ENCODE measurements around the gene BCR. TPM values are rescaled to one million over a fixed set of nuclear protein-coding genes. Genes with fewer than 3 reads are reported as not detected.

BCR gene
- total RNA-seq, 1 experiment from 2014 or later = 129 TPM

GRCh38 chr22:23151827-23152226 lies 28.5 kb upstream of the BCR start (continued):
- no peak for TF ChIP-seq ZNF532 (CRISPR knock-in tag; IDR thresholded peaks at IDR 0.05; ENCODE audit: borderline replicate concordance)
- TF ChIP-seq, protein P1, sequence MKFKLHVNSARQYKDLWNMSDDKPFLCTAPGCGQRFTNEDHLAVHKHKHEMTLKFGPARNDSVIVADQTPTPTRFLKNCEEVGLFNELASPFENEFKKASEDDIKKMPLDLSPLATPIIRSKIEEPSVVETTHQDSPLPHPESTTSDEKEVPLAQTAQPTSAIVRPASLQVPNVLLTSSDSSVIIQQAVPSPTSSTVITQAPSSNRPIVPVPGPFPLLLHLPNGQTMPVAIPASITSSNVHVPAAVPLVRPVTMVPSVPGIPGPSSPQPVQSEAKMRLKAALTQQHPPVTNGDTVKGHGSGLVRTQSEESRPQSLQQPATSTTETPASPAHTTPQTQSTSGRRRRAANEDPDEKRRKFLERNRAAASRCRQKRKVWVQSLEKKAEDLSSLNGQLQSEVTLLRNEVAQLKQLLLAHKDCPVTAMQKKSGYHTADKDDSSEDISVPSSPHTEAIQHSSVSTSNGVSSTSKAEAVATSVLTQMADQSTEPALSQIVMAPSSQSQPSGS (CRISPR knock-in tag; IDR thresholded peaks at IDR 0.05; ENCODE audit: borderline replicate concordance, low read depth) = no peak

DNA sequence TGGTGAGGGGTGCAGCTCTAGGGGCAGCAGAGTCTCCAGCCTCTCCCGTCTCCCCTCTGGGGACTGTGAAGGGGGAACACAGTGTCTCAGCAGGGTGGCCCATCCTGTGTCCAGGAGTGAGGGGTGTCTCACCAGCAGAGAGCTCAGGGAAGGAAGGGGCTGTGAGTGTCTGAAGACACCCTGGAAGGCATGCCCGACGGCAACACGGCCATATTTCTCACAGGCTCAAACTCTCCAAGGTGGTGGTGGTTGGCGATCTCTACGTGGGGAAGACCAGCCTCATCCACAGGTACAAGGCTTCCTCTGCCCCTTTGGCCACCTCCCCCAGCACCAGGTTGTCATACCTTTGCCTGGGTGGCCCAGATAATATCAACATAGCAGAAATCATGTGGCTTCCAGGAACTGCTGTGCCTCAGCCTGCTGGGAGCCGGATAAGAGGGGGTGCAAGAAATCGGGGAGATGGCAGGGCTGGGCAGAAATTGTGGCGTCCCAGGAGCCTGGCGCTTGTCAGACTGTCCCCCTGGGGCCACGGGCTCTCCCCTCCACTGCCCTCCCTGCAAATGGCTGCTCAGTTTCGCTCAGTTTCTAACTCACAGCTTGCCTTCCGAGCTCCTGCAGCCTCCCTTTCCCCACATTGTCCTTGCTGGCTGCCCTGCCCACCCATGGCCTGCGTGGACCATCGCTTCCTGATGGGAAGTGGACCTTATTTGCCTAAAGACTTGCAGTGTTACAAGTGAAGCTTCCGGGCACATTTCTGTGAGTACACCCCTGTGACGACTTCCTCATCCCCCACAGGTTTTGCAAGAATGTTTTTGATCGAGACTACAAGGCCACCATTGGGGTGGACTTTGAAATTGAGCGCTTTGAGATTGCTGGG lies 27.8 kb upstream of the BCR start:
- Mint-ChIP-seq H3K9me3 (no peaks in the 10 kb centered on the region), H3K4me1 (peaks cover 47% of the 10 kb centered on the region), H3K27ac (no peak overlapping the region), H3K4me3 (no peak overlapping the region), H3K36me3 (no peaks in the 10 kb centered on the region), H3K27me3 (ENCODE audit: low read depth) (peaks cover 4% of the 10 kb centered on the region)
- CTCF ChIA-PET = interaction anchor here (0.7 to 5.7 kb wide), 3 partner anchors 24 to 193 kb away, joined by 3 to 72 read pairs (median 11); no protein-coding TSS in a partner anchor
- no peak for DNase-seq (ENCODE audit: low spot score)
- POLR2A ChIA-PET = no interaction called here
- no peak for ATAC-seq
- TF ChIP-seq EMX1 (CRISPR knock-in tag; IDR thresholded peaks at IDR 0.05) = no peak
- TF ChIP-seq, protein P2, sequence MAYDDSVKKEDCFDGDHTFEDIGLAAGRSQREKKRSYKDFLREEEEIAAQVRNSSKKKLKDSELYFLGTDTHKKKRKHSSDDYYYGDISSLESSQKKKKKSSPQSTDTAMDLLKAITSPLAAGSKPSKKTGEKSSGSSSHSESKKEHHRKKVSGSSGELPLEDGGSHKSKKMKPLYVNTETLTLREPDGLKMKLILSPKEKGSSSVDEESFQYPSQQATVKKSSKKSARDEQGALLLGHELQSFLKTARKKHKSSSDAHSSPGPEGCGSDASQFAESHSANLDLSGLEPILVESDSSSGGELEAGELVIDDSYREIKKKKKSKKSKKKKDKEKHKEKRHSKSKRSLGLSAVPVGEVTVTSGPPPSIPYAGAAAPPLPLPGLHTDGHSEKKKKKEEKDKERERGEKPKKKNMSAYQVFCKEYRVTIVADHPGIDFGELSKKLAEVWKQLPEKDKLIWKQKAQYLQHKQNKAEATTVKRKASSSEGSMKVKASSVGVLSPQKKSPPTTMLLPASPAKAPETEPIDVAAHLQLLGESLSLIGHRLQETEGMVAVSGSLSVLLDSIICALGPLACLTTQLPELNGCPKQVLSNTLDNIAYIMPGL (CRISPR knock-in tag; IDR thresholded peaks at IDR 0.05) = no peak
- TF ChIP-seq ZNF423 (CRISPR knock-in tag; IDR thresholded peaks at IDR 0.05) = no peak
- no peak for TF ChIP-seq GTF2I (CRISPR knock-in tag; conservative IDR thresholded peaks at IDR 0.05)
- TF ChIP-seq, protein P3, sequence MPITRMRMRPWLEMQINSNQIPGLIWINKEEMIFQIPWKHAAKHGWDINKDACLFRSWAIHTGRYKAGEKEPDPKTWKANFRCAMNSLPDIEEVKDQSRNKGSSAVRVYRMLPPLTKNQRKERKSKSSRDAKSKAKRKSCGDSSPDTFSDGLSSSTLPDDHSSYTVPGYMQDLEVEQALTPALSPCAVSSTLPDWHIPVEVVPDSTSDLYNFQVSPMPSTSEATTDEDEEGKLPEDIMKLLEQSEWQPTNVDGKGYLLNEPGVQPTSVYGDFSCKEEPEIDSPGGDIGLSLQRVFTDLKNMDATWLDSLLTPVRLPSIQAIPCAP (CRISPR knock-in tag; IDR thresholded peaks at IDR 0.05) = no peak
- TF ChIP-seq SMAD3 (CRISPR knock-in tag; IDR thresholded peaks at IDR 0.05; ENCODE audit: borderline replicate concordance) = no peak
- TF ChIP-seq ZBTB43 (CRISPR knock-in tag; IDR thresholded peaks at IDR 0.05) = no peak
- TF ChIP-seq ZNF416 (CRISPR knock-in tag; IDR thresholded peaks at IDR 0.05) = no peak
- no peak for TF ChIP-seq ZNF317 (CRISPR knock-in tag; IDR thresholded peaks at IDR 0.05; ENCODE audit: borderline replicate concordance, low read depth)
- no peak for TF ChIP-seq E2F5 (CRISPR knock-in tag; IDR thresholded peaks at IDR 0.05)
- TF ChIP-seq, protein P4, sequence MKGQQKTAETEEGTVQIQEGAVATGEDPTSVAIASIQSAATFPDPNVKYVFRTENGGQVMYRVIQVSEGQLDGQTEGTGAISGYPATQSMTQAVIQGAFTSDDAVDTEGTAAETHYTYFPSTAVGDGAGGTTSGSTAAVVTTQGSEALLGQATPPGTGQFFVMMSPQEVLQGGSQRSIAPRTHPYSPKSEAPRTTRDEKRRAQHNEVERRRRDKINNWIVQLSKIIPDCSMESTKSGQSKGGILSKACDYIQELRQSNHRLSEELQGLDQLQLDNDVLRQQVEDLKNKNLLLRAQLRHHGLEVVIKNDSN (CRISPR knock-in tag; IDR thresholded peaks at IDR 0.05) = no peak

Measured in WTC11 (cell line).